Activated B cell treated with CpG ODN at 0.5 μM for 24 hours (primary cell): Measurements from ENCODE around the gene KRTAP10-12. TPM values are rescaled to one million over a fixed set of nuclear protein-coding genes. Genes with fewer than 3 reads are reported as not detected.

Experiments
- ATAC-seq: fragments of 200-7000 bp; cut with Tn5 transposase; one replicate; pipeline ENCODE4 v1.10.0; 2021; ENCODE audit warnings: low read depth, mild to moderate bottlenecking, moderate library complexity
- CTCF ChIA-PET: fragments of 350-600 bp; sonication (Branson Sonifier 250); formaldehyde crosslinking; loops from one replicate; lab custom pipeline; 2021; ENCODE audit warnings: antibody characterized with exemption; lab: Charles Lee
- POLR2A ChIA-PET: fragments of 350-600 bp; sonication (Branson Sonifier 250); formaldehyde crosslinking; loops from one replicate; lab custom pipeline; 2021; ENCODE audit warnings: antibody characterized with exemption; lab: Charles Lee
- DNase-seq: peaks from one replicate; pipeline ENCODE4 v3.0.0; 2022
- H3K27ac Mint-ChIP-seq: one replicate; pipeline ENCODE4 v1.8.0; 2020; ENCODE audit warnings: mixed read lengths
- H3K27me3 Mint-ChIP-seq: one replicate; pipeline ENCODE4 v1.8.0; 2021; ENCODE audit warnings: mixed read lengths
- H3K36me3 Mint-ChIP-seq: one replicate; pipeline ENCODE4 v1.8.0; 2021; ENCODE audit warnings: low read depth, mixed read lengths
- H3K4me1 Mint-ChIP-seq: one replicate; pipeline ENCODE4 v1.8.0; 2021; ENCODE audit warnings: mixed read lengths
- H3K4me3 Mint-ChIP-seq: one replicate; pipeline ENCODE4 v1.8.0; 2020; ENCODE audit warnings: mild to moderate bottlenecking, mixed read lengths
- H3K9me3 Mint-ChIP-seq: one replicate; pipeline ENCODE4 v1.8.0; 2020; ENCODE audit warnings: mixed read lengths
- intact Hi-C: fragments of 100-400 bp; cut with micrococcal nuclease; formaldehyde crosslinking; loops from one replicate; pipeline ENCODE4 v1.15.1; 2024
- total RNA-seq: library from RNA; stranded (reverse); gene quantifications from 2 replicates; pipeline ENCODE4 v1.2.3, GENCODE V29; 2022
- TF ChIP-seq, protein P1 (sequence below): fragments of 200-600 bp; IDR thresholded peaks from one replicate; pipeline ENCODE4 v1.8.0; 2022; ENCODE audit warnings: antibody characterized with exemption, mild to moderate bottlenecking

The KRTAP10-12 gene
- total RNA-seq, 1 donor from 2014 or later = not detected

- H3K9me3 Mint-ChIP-seq = no peaks in the 10 kb centered on the region
- intact Hi-C loops = no loop called here
- TF ChIP-seq, protein P1, sequence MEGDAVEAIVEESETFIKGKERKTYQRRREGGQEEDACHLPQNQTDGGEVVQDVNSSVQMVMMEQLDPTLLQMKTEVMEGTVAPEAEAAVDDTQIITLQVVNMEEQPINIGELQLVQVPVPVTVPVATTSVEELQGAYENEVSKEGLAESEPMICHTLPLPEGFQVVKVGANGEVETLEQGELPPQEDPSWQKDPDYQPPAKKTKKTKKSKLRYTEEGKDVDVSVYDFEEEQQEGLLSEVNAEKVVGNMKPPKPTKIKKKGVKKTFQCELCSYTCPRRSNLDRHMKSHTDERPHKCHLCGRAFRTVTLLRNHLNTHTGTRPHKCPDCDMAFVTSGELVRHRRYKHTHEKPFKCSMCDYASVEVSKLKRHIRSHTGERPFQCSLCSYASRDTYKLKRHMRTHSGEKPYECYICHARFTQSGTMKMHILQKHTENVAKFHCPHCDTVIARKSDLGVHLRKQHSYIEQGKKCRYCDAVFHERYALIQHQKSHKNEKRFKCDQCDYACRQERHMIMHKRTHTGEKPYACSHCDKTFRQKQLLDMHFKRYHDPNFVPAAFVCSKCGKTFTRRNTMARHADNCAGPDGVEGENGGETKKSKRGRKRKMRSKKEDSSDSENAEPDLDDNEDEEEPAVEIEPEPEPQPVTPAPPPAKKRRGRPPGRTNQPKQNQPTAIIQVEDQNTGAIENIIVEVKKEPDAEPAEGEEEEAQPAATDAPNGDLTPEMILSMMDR = no peak
- DNase-seq (no peak), ATAC-seq (no peak)
- POLR2A ChIA-PET = no interaction called here
- H3K27ac Mint-ChIP-seq = no peak overlapping the region
- no peak overlapping the region for H3K4me3 Mint-ChIP-seq
- H3K4me1 Mint-ChIP-seq = peaks cover 7% of the 10 kb centered on the region
- peaks cover 46% of the 10 kb centered on the region for H3K27me3 Mint-ChIP-seq
- no peaks in the 10 kb centered on the region for H3K36me3 Mint-ChIP-seq
- CTCF ChIA-PET = no interaction called here
Observed at GRCh38 chr21:44724196-44724595, 27.2 kb downstream of the KRTAP10-12 start.

GRCh38 chr21:44724926-44725325 is 28.0 kb downstream of the KRTAP10-12 start:
- no peaks in the 10 kb centered on the region for H3K9me3 Mint-ChIP-seq
- TF ChIP-seq, protein P1 = no peak
- CTCF ChIA-PET = no interaction called here
- intact Hi-C loops = no loop called here
- no peak overlapping the region for H3K4me3 Mint-ChIP-seq
- no peaks in the 10 kb centered on the region for H3K36me3 Mint-ChIP-seq
- no peak for ATAC-seq
- H3K27ac Mint-ChIP-seq = no peak overlapping the region
- peaks cover 45% of the 10 kb centered on the region for H3K27me3 Mint-ChIP-seq
- POLR2A ChIA-PET = no interaction called here
- DNase-seq = no peak
- H3K4me1 Mint-ChIP-seq = peaks cover 7% of the 10 kb centered on the region

DNA sequence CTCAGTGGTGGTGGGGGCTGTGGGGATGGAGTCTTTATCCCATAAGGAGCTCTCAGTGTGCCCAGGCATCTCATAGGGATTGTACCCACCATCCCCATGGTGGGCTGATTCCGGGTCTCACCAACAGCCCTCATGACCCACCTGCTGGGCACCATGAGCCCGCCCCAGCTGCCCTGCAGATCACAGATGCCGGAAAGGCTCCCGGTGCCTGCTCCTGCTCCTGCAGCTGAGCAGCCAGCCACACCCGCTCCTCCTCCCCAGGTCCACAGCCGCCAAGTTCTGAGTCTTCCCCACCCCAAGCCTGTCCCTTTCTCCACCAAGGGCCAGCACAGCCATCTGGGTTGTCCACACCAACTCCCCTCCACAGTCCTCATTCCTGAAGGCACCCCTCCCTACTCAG is 29.9 kb downstream of the KRTAP10-12 start:
- Mint-ChIP-seq H3K4me1 (peaks cover 7% of the 10 kb centered on the region), H3K27me3 (peaks cover 44% of the 10 kb centered on the region), H3K27ac (no peak overlapping the region), H3K9me3 (no peaks in the 10 kb centered on the region), H3K4me3 (no peak overlapping the region), H3K36me3 (no peaks in the 10 kb centered on the region)
- POLR2A ChIA-PET = no interaction called here
- CTCF ChIA-PET = no interaction called here
- intact Hi-C loops = no loop called here
- DNase-seq (no peak), ATAC-seq (no peak)
- TF ChIP-seq, protein P1 = no peak

GRCh38 chr21:44727321-44727720 is 30.3 kb downstream of the KRTAP10-12 start:
- Mint-ChIP-seq H3K9me3 (no peaks in the 10 kb centered on the region), H3K4me1 (peaks cover 7% of the 10 kb centered on the region), H3K27ac (no peak overlapping the region), H3K4me3 (no peak overlapping the region), H3K27me3 (peaks cover 47% of the 10 kb centered on the region), H3K36me3 (no peaks in the 10 kb centered on the region)
- ChIA-PET POLR2A (no interaction called here), CTCF (no interaction called here)
- ATAC-seq = no peak
- TF ChIP-seq, protein P1 = no peak
- DNase-seq = no peak
- intact Hi-C loops = no loop called here

- POLR2A ChIA-PET = no interaction called here
- TF ChIP-seq, protein P1 = no peak
- no peak for DNase-seq
- Mint-ChIP-seq H3K36me3 (no peaks in the 10 kb centered on the region), H3K9me3 (no peaks in the 10 kb centered on the region), H3K4me3 (no peak overlapping the region), H3K27ac (no peak overlapping the region), H3K27me3 (peaks cover 43% of the 10 kb centered on the region), H3K4me1 (peaks cover 5% of the 10 kb centered on the region)
- CTCF ChIA-PET = no interaction called here
- intact Hi-C loops = no loop called here
- no peak for ATAC-seq
Observed at GRCh38 chr21:44727757-44728156, 30.8 kb downstream of the KRTAP10-12 start.
